Measurements from ENCODE around the gene PRSS35. TPM values are rescaled to one million over a fixed set of nuclear protein-coding genes. Genes with fewer than 3 reads are reported as not detected.

Gene PRSS35
- total RNA-seq, 1 donor from 2014 or later = 1.3 TPM

- H3K9me3 ChIP-seq = no peaks in the 10 kb centered on the region
- no peak for TF ChIP-seq CTCF (IDR thresholded peaks at IDR 0.05)
- H3K4me1 ChIP-seq = no peaks in the 10 kb centered on the region
- DNase-seq = no peak
- no peak for ATAC-seq
- no peak overlapping the region for H3K27ac ChIP-seq
- intact Hi-C loops (cut with DNase I) = no loop called here
- H3K27me3 ChIP-seq = no peaks in the 10 kb centered on the region
- no peaks in the 10 kb centered on the region for H3K36me3 ChIP-seq
- H3K4me3 ChIP-seq = no peak overlapping the region
Measured at GRCh38 chr6:83470001-83470400, 42.3 kb upstream of the PRSS35 start.

- DNase-seq (no peak), ATAC-seq (no peak)
- TF ChIP-seq CTCF (IDR thresholded peaks at IDR 0.05) = no peak
- Histone ChIP-seq H3K4me1 (no peaks in the 10 kb centered on the region), H3K9me3 (no peaks in the 10 kb centered on the region), H3K27me3 (no peaks in the 10 kb centered on the region), H3K4me3 (no peak overlapping the region), H3K27ac (no peak overlapping the region), H3K36me3 (no peaks in the 10 kb centered on the region)
- intact Hi-C loops (cut with DNase I) = no loop called here
Measured at GRCh38 chr6:83470587-83470986, 41.7 kb upstream of the PRSS35 start.

- Histone ChIP-seq H3K36me3 (no peaks in the 10 kb centered on the region), H3K4me3 (no peak overlapping the region), H3K9me3 (no peaks in the 10 kb centered on the region), H3K27me3 (no peaks in the 10 kb centered on the region), H3K4me1 (no peaks in the 10 kb centered on the region), H3K27ac (no peak overlapping the region)
- ATAC-seq (no peak), DNase-seq (no peak)
- no peak for TF ChIP-seq CTCF (IDR thresholded peaks at IDR 0.05)
- intact Hi-C loops (cut with DNase I) = no loop called here
Measured at GRCh38 chr6:83472767-83473166, 39.6 kb upstream of the PRSS35 start.

- Histone ChIP-seq H3K36me3 (no peaks in the 10 kb centered on the region), H3K9me3 (no peaks in the 10 kb centered on the region), H3K4me3 (no peak overlapping the region), H3K27ac (no peak overlapping the region), H3K4me1 (no peaks in the 10 kb centered on the region), H3K27me3 (no peaks in the 10 kb centered on the region)
- peak; percentile 46 for ATAC-seq
- no peak for DNase-seq
- intact Hi-C loops (cut with DNase I) = no loop called here
- no peak for TF ChIP-seq CTCF (IDR thresholded peaks at IDR 0.05)
Measured at GRCh38 chr6:83474309-83474708, 38.0 kb upstream of the PRSS35 start.

GRCh38 chr6:83476971-83477370 lies 35.4 kb upstream of the PRSS35 start:
- DNase-seq (no peak), ATAC-seq (no peak)
- no peaks in the 10 kb centered on the region for H3K27me3 ChIP-seq
- no peak overlapping the region for H3K27ac ChIP-seq
- no peaks in the 10 kb centered on the region for H3K9me3 ChIP-seq
- TF ChIP-seq CTCF (IDR thresholded peaks at IDR 0.05) = no peak
- H3K4me1 ChIP-seq = no peaks in the 10 kb centered on the region
- no peaks in the 10 kb centered on the region for H3K36me3 ChIP-seq
- intact Hi-C loops (cut with DNase I) = no loop called here
- H3K4me3 ChIP-seq = no peak overlapping the region

- Histone ChIP-seq H3K36me3 (no peaks in the 10 kb centered on the region), H3K4me1 (no peaks in the 10 kb centered on the region), H3K9me3 (no peaks in the 10 kb centered on the region), H3K27me3 (no peaks in the 10 kb centered on the region), H3K27ac (no peak overlapping the region), H3K4me3 (no peak overlapping the region)
- intact Hi-C loops (cut with DNase I) = no loop called here
- ATAC-seq (no peak), DNase-seq (no peak)
- no peak for TF ChIP-seq CTCF (IDR thresholded peaks at IDR 0.05)
Measured at GRCh38 chr6:83479389-83479788, 32.9 kb upstream of the PRSS35 start.
